ENCODE results near the gene MTUS2. TPM values are rescaled to one million over a fixed set of nuclear protein-coding genes. Genes with fewer than 3 reads are reported as not detected.

Gene MTUS2
- total RNA-seq, 1 donor from 2014 or later, result 0.90 TPM

- DNase-seq (ENCODE audit: low spot score), result no peak
Observed at GRCh38 chr13:29482504-29482903, 662.4 kb downstream of the MTUS2 start.

GRCh38 chr13:29483211-29483610 is 663.1 kb downstream of the MTUS2 start:
- no peak overlapping the region for H3K4me3 Mint-ChIP-seq (ENCODE audit: unreplicated experiment)
- TF ChIP-seq, protein P1, sequence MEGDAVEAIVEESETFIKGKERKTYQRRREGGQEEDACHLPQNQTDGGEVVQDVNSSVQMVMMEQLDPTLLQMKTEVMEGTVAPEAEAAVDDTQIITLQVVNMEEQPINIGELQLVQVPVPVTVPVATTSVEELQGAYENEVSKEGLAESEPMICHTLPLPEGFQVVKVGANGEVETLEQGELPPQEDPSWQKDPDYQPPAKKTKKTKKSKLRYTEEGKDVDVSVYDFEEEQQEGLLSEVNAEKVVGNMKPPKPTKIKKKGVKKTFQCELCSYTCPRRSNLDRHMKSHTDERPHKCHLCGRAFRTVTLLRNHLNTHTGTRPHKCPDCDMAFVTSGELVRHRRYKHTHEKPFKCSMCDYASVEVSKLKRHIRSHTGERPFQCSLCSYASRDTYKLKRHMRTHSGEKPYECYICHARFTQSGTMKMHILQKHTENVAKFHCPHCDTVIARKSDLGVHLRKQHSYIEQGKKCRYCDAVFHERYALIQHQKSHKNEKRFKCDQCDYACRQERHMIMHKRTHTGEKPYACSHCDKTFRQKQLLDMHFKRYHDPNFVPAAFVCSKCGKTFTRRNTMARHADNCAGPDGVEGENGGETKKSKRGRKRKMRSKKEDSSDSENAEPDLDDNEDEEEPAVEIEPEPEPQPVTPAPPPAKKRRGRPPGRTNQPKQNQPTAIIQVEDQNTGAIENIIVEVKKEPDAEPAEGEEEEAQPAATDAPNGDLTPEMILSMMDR (IDR thresholded peaks at IDR 0.05; ENCODE audit: unreplicated experiment), result no peak
- no peak for DNase-seq (ENCODE audit: low spot score)

More at GRCh38 chr13:29482504-29482903, 662.4 kb downstream of the MTUS2 start:
- Mint-ChIP-seq H3K27me3 (ENCODE audit: unreplicated experiment) (peaks cover 2% of the 10 kb centered on the region), H3K4me1 (ENCODE audit: unreplicated experiment) (peaks cover 3% of the 10 kb centered on the region), H3K36me3 (ENCODE audit: low read depth, unreplicated experiment) (no peaks in the 10 kb centered on the region), H3K27ac (ENCODE audit: unreplicated experiment) (no peak overlapping the region), H3K4me3 (ENCODE audit: unreplicated experiment) (no peak overlapping the region), H3K9me3 (ENCODE audit: unreplicated experiment) (no peaks in the 10 kb centered on the region)
- TF ChIP-seq, protein P1 (IDR thresholded peaks at IDR 0.05; ENCODE audit: unreplicated experiment), result no peak

GRCh38 chr13:29483623-29484022 is 663.5 kb downstream of the MTUS2 start:
- no peak for DNase-seq (ENCODE audit: low spot score)
- H3K27ac Mint-ChIP-seq (ENCODE audit: unreplicated experiment), result no peak overlapping the region
- no peak overlapping the region for H3K4me3 Mint-ChIP-seq (ENCODE audit: unreplicated experiment)
- peaks cover 8% of the 10 kb centered on the region for H3K4me1 Mint-ChIP-seq (ENCODE audit: unreplicated experiment)
- no peaks in the 10 kb centered on the region for H3K36me3 Mint-ChIP-seq (ENCODE audit: low read depth, unreplicated experiment)
- TF ChIP-seq, protein P1 (IDR thresholded peaks at IDR 0.05; ENCODE audit: unreplicated experiment), result no peak
- H3K9me3 Mint-ChIP-seq (ENCODE audit: unreplicated experiment), result no peaks in the 10 kb centered on the region
- peaks cover 2% of the 10 kb centered on the region for H3K27me3 Mint-ChIP-seq (ENCODE audit: unreplicated experiment)

More at GRCh38 chr13:29483211-29483610, 663.1 kb downstream of the MTUS2 start:
- no peaks in the 10 kb centered on the region for H3K36me3 Mint-ChIP-seq (ENCODE audit: low read depth, unreplicated experiment)
- H3K27me3 Mint-ChIP-seq (ENCODE audit: unreplicated experiment), result peaks cover 2% of the 10 kb centered on the region
- peaks cover 8% of the 10 kb centered on the region for H3K4me1 Mint-ChIP-seq (ENCODE audit: unreplicated experiment)
- no peaks in the 10 kb centered on the region for H3K9me3 Mint-ChIP-seq (ENCODE audit: unreplicated experiment)
- H3K27ac Mint-ChIP-seq (ENCODE audit: unreplicated experiment), result no peak overlapping the region

DNA sequence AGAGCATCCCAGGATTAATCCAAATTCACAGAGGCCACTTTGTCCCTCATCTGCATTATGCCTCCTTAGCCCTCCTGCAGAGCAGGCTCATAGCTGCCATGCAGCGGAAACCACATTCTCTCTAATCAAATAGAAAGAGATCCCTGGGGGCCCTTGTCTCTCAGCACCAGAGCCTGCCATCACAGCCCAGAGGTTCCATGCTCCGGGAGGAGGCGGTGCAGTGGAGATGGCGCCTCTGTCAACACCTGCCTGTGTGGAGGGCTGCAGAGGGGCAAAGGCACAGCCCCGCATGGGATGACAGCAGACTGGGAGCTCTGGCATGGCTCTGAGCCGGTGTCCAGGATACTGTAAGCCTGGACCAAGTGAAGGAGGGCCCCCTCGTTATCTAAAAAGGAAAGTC is 664.1 kb downstream of the MTUS2 start:
- H3K27me3 Mint-ChIP-seq (ENCODE audit: unreplicated experiment), result peaks cover 2% of the 10 kb centered on the region
- no peaks in the 10 kb centered on the region for H3K9me3 Mint-ChIP-seq (ENCODE audit: unreplicated experiment)
- TF ChIP-seq, protein P1 (IDR thresholded peaks at IDR 0.05; ENCODE audit: unreplicated experiment), result no peak
- no peak overlapping the region for H3K4me3 Mint-ChIP-seq (ENCODE audit: unreplicated experiment)
- peaks cover 8% of the 10 kb centered on the region for H3K4me1 Mint-ChIP-seq (ENCODE audit: unreplicated experiment)
- H3K36me3 Mint-ChIP-seq (ENCODE audit: low read depth, unreplicated experiment), result no peaks in the 10 kb centered on the region
- no peak for DNase-seq (ENCODE audit: low spot score)
- no peak overlapping the region for H3K27ac Mint-ChIP-seq (ENCODE audit: unreplicated experiment)

DNA sequence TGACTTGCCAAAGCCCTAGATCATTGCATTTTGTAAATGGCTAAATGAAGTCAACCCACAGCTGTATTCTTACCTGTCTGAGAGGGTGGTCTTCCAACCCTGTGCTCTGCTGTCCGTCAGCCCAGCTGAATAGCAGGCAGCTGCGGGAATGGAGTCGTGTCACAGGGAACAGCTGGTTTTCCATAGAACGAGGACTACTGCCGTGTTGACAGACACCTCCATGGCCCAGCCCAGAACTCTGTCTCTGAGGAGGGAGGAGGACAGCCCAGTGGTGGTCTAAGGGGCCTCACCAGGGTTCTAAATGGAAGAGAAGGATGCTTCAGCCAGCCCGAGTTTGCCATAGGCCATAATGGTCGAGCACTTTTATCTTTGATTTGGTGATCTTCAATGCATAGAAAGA is 664.7 kb downstream of the MTUS2 start:
- no peak overlapping the region for H3K4me3 Mint-ChIP-seq (ENCODE audit: unreplicated experiment)

More for the DNA sequence above, 664.7 kb downstream of the MTUS2 start:
- Mint-ChIP-seq H3K9me3 (ENCODE audit: unreplicated experiment) (no peaks in the 10 kb centered on the region), H3K27ac (ENCODE audit: unreplicated experiment) (no peak overlapping the region), H3K27me3 (ENCODE audit: unreplicated experiment) (peaks cover 2% of the 10 kb centered on the region), H3K4me1 (ENCODE audit: unreplicated experiment) (peaks cover 8% of the 10 kb centered on the region), H3K36me3 (ENCODE audit: low read depth, unreplicated experiment) (no peaks in the 10 kb centered on the region)
- no peak for DNase-seq (ENCODE audit: low spot score)
- TF ChIP-seq, protein P1 (IDR thresholded peaks at IDR 0.05; ENCODE audit: unreplicated experiment), result no peak
